HG03439 (cell line): ENCODE data around the gene PTGR3.

Experiments
- ATAC-seq: cut with Tn5 transposase; IDR thresholded peaks from one replicate; pipeline ENCODE4 v1.9.1; 2021; ENCODE audit warnings: mild to moderate bottlenecking, moderate library complexity; ENCODE audit not compliant: unreplicated experiment

PTGR3 gene

GRCh38 chr18:75238100-75238499 lies 29.2 kb upstream of the PTGR3 start:
- no peak for ATAC-seq

- ATAC-seq: no peak
Observed at GRCh38 chr18:75235896-75236295, 27.0 kb upstream of the PTGR3 start.

GRCh38 chr18:75234901-75235300 lies 26.0 kb upstream of the PTGR3 start:
- ATAC-seq: no peak

- no peak for ATAC-seq
Observed at GRCh38 chr18:75231053-75231406, 22.1 kb upstream of the PTGR3 start.

GRCh38 chr18:75230163-75231052 lies 21.5 kb upstream of the PTGR3 start:
- ATAC-seq: no peak

GRCh38 chr18:75229437-75229836 lies 20.5 kb upstream of the PTGR3 start:
- no peak for ATAC-seq

GRCh38 chr18:75228967-75229366 lies 20.0 kb upstream of the PTGR3 start:
- ATAC-seq: no peak

GRCh38 chr18:75227535-75228296 lies 18.8 kb upstream of the PTGR3 start:
- no peak for ATAC-seq

- no peak for ATAC-seq
Observed at GRCh38 chr18:75226956-75227316, 18.0 kb upstream of the PTGR3 start.

GRCh38 chr18:75226286-75226955 lies 17.5 kb upstream of the PTGR3 start:
- ATAC-seq: no peak

- no peak for ATAC-seq
Observed at GRCh38 chr18:75223687-75224347, 14.9 kb upstream of the PTGR3 start.

- no peak for ATAC-seq
Observed at GRCh38 chr18:75222407-75222806, 13.5 kb upstream of the PTGR3 start.

GRCh38 chr18:75221897-75222296 lies 13.0 kb upstream of the PTGR3 start:
- ATAC-seq: no peak

GRCh38 chr18:75221397-75221796 lies 12.5 kb upstream of the PTGR3 start:
- no peak for ATAC-seq

- ATAC-seq: no peak
Observed at GRCh38 chr18:75220551-75221355, 11.8 kb upstream of the PTGR3 start.

- no peak for ATAC-seq
Observed at GRCh38 chr18:75219745-75220375, 10.9 kb upstream of the PTGR3 start.

- no peak for ATAC-seq
Observed at GRCh38 chr18:75218065-75218923, 9.4 kb upstream of the PTGR3 start.

GRCh38 chr18:75216911-75217689 lies 8.2 kb upstream of the PTGR3 start:
- ATAC-seq: no peak
